K562 (cell line): ENCODE data around the gene PDHX. TPM values are rescaled to one million over a fixed set of nuclear protein-coding genes. Genes with fewer than 3 reads are reported as not detected.

Experiments used
- ASH1L ChIP-seq: fragments of 450-650 bp; IDR thresholded peaks from 2 replicates; pipeline ENCODE4 v1.6.1; 2018; ENCODE audit warnings: borderline replicate concordance, mild to moderate bottlenecking, low read depth; ENCODE audit not compliant: partially characterized antibody
- ATF1 ChIP-seq, 2 experiments: fragments of 450-650 bp in 1 of 2; IDR thresholded peaks; 2 replicates each; pipeline ENCODE4 v1.6.1; 2016; ENCODE audit warnings: missing compliant biosample characterization in 1 of 2, missing genetic modification characterization in 1 of 2
- BCL6 ChIP-seq: fragments of 250-450 bp; sonication (Bioruptor Pico); IDR thresholded peaks from 2 replicates; pipeline ENCODE4 v1.4.0; 2020
- CEBPG ChIP-seq, 3 experiments: fragments of 200-800 bp in 1 of 3; sonication (Bioruptor generic) in 1 of 3; sonication (generic) in 1 of 3; formaldehyde crosslinking in 1 of 3; IDR thresholded peaks in 2 of 3; conservative IDR thresholded peaks in 1 of 3; 2 replicates each; pipeline versions ENCODE4 v1.6.1 to v1.8.0; 2016 to 2022; ENCODE audit warnings: missing compliant biosample characterization in 2 of 3, missing genetic modification characterization in 2 of 3, mild to moderate bottlenecking in 1 of 3, missing genetic modification reagents in 1 of 3
- ELF4 ChIP-seq: fragments of 450-650 bp; formaldehyde crosslinking; IDR thresholded peaks from 2 replicates; pipeline ENCODE4 v1.4.0; 2022; ENCODE audit warnings: missing genetic modification characterization
- ETV6 ChIP-seq, 3 experiments: fragments of 150-350 bp in 1 of 3; sonication (generic) in 1 of 3; formaldehyde crosslinking in 1 of 3; IDR thresholded peaks; 2 replicates each; pipeline versions ENCODE4 v1.6.1 to v1.8.0; 2014 to 2022; ENCODE audit warnings: borderline replicate concordance in 2 of 3, low read depth in 2 of 3, antibody characterized with exemption in 1 of 3, low read length in 1 of 3, mild to moderate bottlenecking in 1 of 3, missing genetic modification reagents in 1 of 3
- FOXK1 ChIP-seq: sonication (generic); formaldehyde crosslinking; IDR thresholded peaks from 2 replicates; pipeline ENCODE4 v1.8.0; 2022; ENCODE audit warnings: missing genetic modification reagents, mild to moderate bottlenecking, borderline replicate concordance
- NCOA6 ChIP-seq: fragments of 450-650 bp; IDR thresholded peaks from 2 replicates; pipeline ENCODE4 v1.6.1; 2017; ENCODE audit warnings: mild to moderate bottlenecking
- PRPF4 ChIP-seq: fragments of 200-400 bp; formaldehyde crosslinking; IDR thresholded peaks from one replicate; pipeline ENCODE4 v1.6.1; 2017; ENCODE audit warnings: low read length, low read depth, mild to moderate bottlenecking; ENCODE audit not compliant: insufficient read depth, poor library complexity, severe bottlenecking
- RUNX1 ChIP-seq: sonication (generic); IDR thresholded peaks from 2 replicates; pipeline ENCODE4 v1.6.1; 2016; ENCODE audit warnings: antibody characterized with exemption, low read depth
- SMAD1 ChIP-seq: fragments of 150-350 bp; IDR thresholded peaks from 2 replicates; pipeline ENCODE4 v1.6.1; 2014; ENCODE audit warnings: low read length, low read depth; ENCODE audit not compliant: partially characterized antibody
- ZBED1 ChIP-seq: IDR thresholded peaks from 2 replicates; pipeline ENCODE4 v1.6.1; 2014
- ZFP36 ChIP-seq: fragments of 150-350 bp; IDR thresholded peaks from 2 replicates; pipeline ENCODE4 v1.6.1; 2018; ENCODE audit warnings: low read length, low read depth; ENCODE audit not compliant: partially characterized antibody
- ZNF224 ChIP-seq: sonication (generic); formaldehyde crosslinking; IDR thresholded peaks from 2 replicates; pipeline ENCODE4 v1.8.0; 2022; ENCODE audit warnings: mild to moderate bottlenecking, missing genetic modification reagents
- ZNF431 ChIP-seq: sonication (generic); formaldehyde crosslinking; IDR thresholded peaks from 2 replicates; pipeline ENCODE4 v1.8.0; 2022; ENCODE audit warnings: mild to moderate bottlenecking, missing genetic modification reagents
- ZNF586 ChIP-seq: fragments of 450-650 bp; formaldehyde crosslinking; conservative IDR thresholded peaks from 2 replicates; pipeline ENCODE4 v1.4.0; 2020; ENCODE audit warnings: mild to moderate bottlenecking, moderate library complexity
- polyA plus RNA-seq, 8 experiments: library from polyadenylated mRNA; depleted of rRNA in 4 of 8; stranded (reverse) in 5 of 8; unstranded in 3 of 8; fragments of >200 nt; fragmentation: Nextera tagmentation in 2 of 8; fragmentation: Illumina TruSeq in 1 of 8; extraction: Ambion mirVana in 2 of 8; extraction: Trizol in 1 of 8; gene quantifications; 2 replicates each; pipeline versions ENCODE4 v1.2.1 to v1.2.3, GENCODE V29; 2011 to 2014; ENCODE audit warnings: inconsistent platforms in 1 of 8, missing spikeins in 1 of 8
- total RNA-seq, 7 experiments: library from RNA; depleted of rRNA in 6 of 7; stranded (reverse); fragments of >200 nt in 6 of 7; fragmentation: Illumina TruSeq in 2 of 7; extraction: Trizol in 2 of 7; gene quantifications; 2 replicates each; pipeline versions ENCODE4 v1.2.1 to v1.2.3, GENCODE V29; 2011 to 2021; ENCODE audit warnings: low replicate concordance in 1 of 7
- TF ChIP-seq, protein P1 (sequence below): fragments of 200-800 bp; sonication (Bioruptor generic); IDR thresholded peaks from 2 replicates; pipeline ENCODE4 v1.6.1; 2017; ENCODE audit warnings: missing genetic modification characterization, missing compliant biosample characterization
- TF ChIP-seq, protein P2 (sequence below): fragments of 200-400 bp; formaldehyde crosslinking; IDR thresholded peaks from 2 replicates; pipeline ENCODE4 v1.6.1; 2017; ENCODE audit warnings: mild to moderate bottlenecking, low read depth, low read length, moderate library complexity
- TF ChIP-seq, protein P3 (sequence below): fragments of 450-650 bp; formaldehyde crosslinking; IDR thresholded peaks from 2 replicates; pipeline ENCODE4 v1.4.0; 2020; ENCODE audit warnings: mild to moderate bottlenecking, moderate library complexity

PDHX gene
- total and polyA plus RNA-seq, 9 of the 15 experiments (the other 6 are each of a cell fraction or from before 2014, with no cell fraction given) = 20.8 to 43.5 (median 31.2) TPM

DNA sequence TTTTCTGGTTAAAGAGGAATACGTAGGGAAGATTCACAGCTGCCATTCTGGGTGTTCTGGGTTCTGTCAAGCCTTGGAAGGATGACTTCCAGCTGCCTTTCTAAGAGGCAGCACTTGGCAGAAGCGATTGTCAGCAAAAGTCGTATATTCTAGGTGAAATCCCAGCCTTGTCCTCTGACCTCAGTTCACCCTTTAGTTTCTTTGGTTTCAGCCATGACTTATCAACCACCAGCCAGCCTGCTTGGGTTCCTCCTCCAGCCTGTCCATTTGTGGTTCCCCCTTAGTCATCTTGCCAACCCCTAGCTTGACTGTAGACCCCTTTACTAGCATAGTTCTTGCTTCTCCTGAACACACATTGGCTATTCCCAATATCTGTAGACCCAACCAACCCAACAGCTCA, 120.2 kb downstream of the PDHX start (continued):
- TF ChIP-seq, protein P1, sequence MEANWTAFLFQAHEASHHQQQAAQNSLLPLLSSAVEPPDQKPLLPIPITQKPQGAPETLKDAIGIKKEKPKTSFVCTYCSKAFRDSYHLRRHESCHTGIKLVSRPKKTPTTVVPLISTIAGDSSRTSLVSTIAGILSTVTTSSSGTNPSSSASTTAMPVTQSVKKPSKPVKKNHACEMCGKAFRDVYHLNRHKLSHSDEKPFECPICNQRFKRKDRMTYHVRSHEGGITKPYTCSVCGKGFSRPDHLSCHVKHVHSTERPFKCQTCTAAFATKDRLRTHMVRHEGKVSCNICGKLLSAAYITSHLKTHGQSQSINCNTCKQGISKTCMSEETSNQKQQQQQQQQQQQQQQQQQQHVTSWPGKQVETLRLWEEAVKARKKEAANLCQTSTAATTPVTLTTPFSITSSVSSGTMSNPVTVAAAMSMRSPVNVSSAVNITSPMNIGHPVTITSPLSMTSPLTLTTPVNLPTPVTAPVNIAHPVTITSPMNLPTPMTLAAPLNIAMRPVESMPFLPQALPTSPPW = 0 out of 2 replicates have a peak, but pooled peaks have one; percentile 3
- TF ChIP-seq SMAD1 = no peak
- no peak for TF ChIP-seq ZNF586 (CRISPR knock-in tag)
- no peak for TF ChIP-seq ELF4 (CRISPR knock-in tag)
- no peak for TF ChIP-seq CEBPG (CRISPR knock-in tag; IDR thresholded peaks at IDR 0.05)
- TF ChIP-seq CEBPG (tag; conservative IDR thresholded peaks at IDR 0.05 in 1 of 2, IDR thresholded peaks at IDR 0.05 in 1 of 2) = no peak
- no peak for TF ChIP-seq ETV6 (IDR thresholded peaks at IDR 0.05; ENCODE audit: borderline replicate concordance in 1 of 2, low read depth in 2 of 2, low read length in 1 of 2)
- no peak for TF ChIP-seq ETV6 (CRISPR knock-in tag; IDR thresholded peaks at IDR 0.05; ENCODE audit: borderline replicate concordance)
- no peak for TF ChIP-seq RUNX1
- TF ChIP-seq PRPF4 = no peak
- TF ChIP-seq ASH1L = no peak
- TF ChIP-seq ZBED1 = no peak
- no peak for TF ChIP-seq ATF1 (CRISPR knock-in tag; IDR thresholded peaks at IDR 0.05)
- TF ChIP-seq ATF1 (tag; IDR thresholded peaks at IDR 0.05) = no peak
- TF ChIP-seq FOXK1 = 0 out of 2 replicates have a peak, but pooled peaks have one; percentile 26
- TF ChIP-seq, protein P2, sequence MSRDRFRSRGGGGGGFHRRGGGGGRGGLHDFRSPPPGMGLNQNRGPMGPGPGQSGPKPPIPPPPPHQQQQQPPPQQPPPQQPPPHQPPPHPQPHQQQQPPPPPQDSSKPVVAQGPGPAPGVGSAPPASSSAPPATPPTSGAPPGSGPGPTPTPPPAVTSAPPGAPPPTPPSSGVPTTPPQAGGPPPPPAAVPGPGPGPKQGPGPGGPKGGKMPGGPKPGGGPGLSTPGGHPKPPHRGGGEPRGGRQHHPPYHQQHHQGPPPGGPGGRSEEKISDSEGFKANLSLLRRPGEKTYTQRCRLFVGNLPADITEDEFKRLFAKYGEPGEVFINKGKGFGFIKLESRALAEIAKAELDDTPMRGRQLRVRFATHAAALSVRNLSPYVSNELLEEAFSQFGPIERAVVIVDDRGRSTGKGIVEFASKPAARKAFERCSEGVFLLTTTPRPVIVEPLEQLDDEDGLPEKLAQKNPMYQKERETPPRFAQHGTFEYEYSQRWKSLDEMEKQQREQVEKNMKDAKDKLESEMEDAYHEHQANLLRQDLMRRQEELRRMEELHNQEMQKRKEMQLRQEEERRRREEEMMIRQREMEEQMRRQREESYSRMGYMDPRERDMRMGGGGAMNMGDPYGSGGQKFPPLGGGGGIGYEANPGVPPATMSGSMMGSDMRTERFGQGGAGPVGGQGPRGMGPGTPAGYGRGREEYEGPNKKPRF = no peak
- TF ChIP-seq NCOA6 = no peak
- TF ChIP-seq, protein P3, sequence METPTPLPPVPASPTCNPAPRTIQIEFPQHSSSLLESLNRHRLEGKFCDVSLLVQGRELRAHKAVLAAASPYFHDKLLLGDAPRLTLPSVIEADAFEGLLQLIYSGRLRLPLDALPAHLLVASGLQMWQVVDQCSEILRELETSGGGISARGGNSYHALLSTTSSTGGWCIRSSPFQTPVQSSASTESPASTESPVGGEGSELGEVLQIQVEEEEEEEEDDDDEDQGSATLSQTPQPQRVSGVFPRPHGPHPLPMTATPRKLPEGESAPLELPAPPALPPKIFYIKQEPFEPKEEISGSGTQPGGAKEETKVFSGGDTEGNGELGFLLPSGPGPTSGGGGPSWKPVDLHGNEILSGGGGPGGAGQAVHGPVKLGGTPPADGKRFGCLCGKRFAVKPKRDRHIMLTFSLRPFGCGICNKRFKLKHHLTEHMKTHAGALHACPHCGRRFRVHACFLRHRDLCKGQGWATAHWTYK (CRISPR knock-in tag) = no peak
- TF ChIP-seq ZNF224 (CRISPR knock-in tag) = no peak
- TF ChIP-seq ZFP36 = no peak
- TF ChIP-seq ZNF431 (CRISPR knock-in tag) = no peak
- no peak for TF ChIP-seq BCL6 (CRISPR knock-in tag)
